ENCODE measurements around the gene ZFAND5. TPM values are rescaled to one million over a fixed set of nuclear protein-coding genes. Genes with fewer than 3 reads are reported as not detected.
A peak's percentile ranks its signal among the peaks of the same experiment; 100 is the strongest.

ZFAND5 gene
- total RNA-seq, 1 donor from 2014 or later, result 215 TPM

- Mint-ChIP-seq H3K4me3 (no peak overlapping the region), H3K4me1 (peaks cover 2% of the 10 kb centered on the region), H3K27ac (no peak overlapping the region), H3K27me3 (ENCODE audit: low read depth) (no peaks in the 10 kb centered on the region), H3K36me3 (no peaks in the 10 kb centered on the region), H3K9me3 (no peaks in the 10 kb centered on the region)
- no peak for TF ChIP-seq CTCF (IDR thresholded peaks at IDR 0.05; ENCODE audit: unreplicated experiment)
- DNase-seq (ENCODE audit: low spot score in 2 of 2, unreplicated experiment in 2 of 2), result no peak
Measured at GRCh38 chr9:72377041-72377440, 12.0 kb upstream of the ZFAND5 start.

- DNase-seq (ENCODE audit: low spot score in 2 of 2, unreplicated experiment in 2 of 2), result no peak
- Mint-ChIP-seq H3K27me3 (ENCODE audit: low read depth) (no peaks in the 10 kb centered on the region), H3K4me1 (peaks cover 11% of the 10 kb centered on the region), H3K36me3 (no peaks in the 10 kb centered on the region), H3K9me3 (no peaks in the 10 kb centered on the region), H3K4me3 (no peak overlapping the region), H3K27ac (peak overlapping the region; percentile 90)
- TF ChIP-seq CTCF (IDR thresholded peaks at IDR 0.05; ENCODE audit: unreplicated experiment), result no peak
Measured at GRCh38 chr9:72371151-72371550, 6.1 kb upstream of the ZFAND5 start.

GRCh38 chr9:72365525-72366256 is 683 bp upstream of the ZFAND5 start:
- Mint-ChIP-seq H3K9me3 (no peaks in the 10 kb centered on the region), H3K4me1 (peaks cover 35% of the 10 kb centered on the region), H3K27ac (peak overlapping the region; percentile 99), H3K4me3 (peak overlapping the region; percentile 94), H3K36me3 (peaks cover 3% of the 10 kb centered on the region), H3K27me3 (ENCODE audit: low read depth) (no peaks in the 10 kb centered on the region)
- DNase-seq (ENCODE audit: low spot score in 2 of 2, unreplicated experiment in 2 of 2), result peak; percentile 34 to 69
- TF ChIP-seq CTCF (IDR thresholded peaks at IDR 0.05; ENCODE audit: unreplicated experiment), result no peak

- DNase-seq (ENCODE audit: low spot score in 2 of 2, unreplicated experiment in 2 of 2), result peak; percentile 21 to 64
- H3K4me3 Mint-ChIP-seq, result peak overlapping the region; percentile 94
- H3K4me1 Mint-ChIP-seq, result peaks cover 50% of the 10 kb centered on the region
- H3K27ac Mint-ChIP-seq, result peak overlapping the region; percentile 96
- H3K27me3 Mint-ChIP-seq (ENCODE audit: low read depth), result no peaks in the 10 kb centered on the region
- TF ChIP-seq CTCF (IDR thresholded peaks at IDR 0.05; ENCODE audit: unreplicated experiment), result no peak
- no peaks in the 10 kb centered on the region for H3K9me3 Mint-ChIP-seq
- H3K36me3 Mint-ChIP-seq, result peaks cover 12% of the 10 kb centered on the region
Measured at GRCh38 chr9:72363908-72364678, 915 bp downstream of the ZFAND5 start.

- Mint-ChIP-seq H3K4me1 (peaks cover 54% of the 10 kb centered on the region), H3K36me3 (peaks cover 18% of the 10 kb centered on the region), H3K4me3 (peak overlapping the region; percentile 94), H3K9me3 (no peaks in the 10 kb centered on the region), H3K27ac (peak overlapping the region; percentile 96), H3K27me3 (ENCODE audit: low read depth) (no peaks in the 10 kb centered on the region)
- no peak for TF ChIP-seq CTCF (IDR thresholded peaks at IDR 0.05; ENCODE audit: unreplicated experiment)
- no peak for DNase-seq (ENCODE audit: low spot score in 2 of 2, unreplicated experiment in 2 of 2)
Measured at GRCh38 chr9:72363236-72363635, 1.8 kb downstream of the ZFAND5 start.

All from mesothelial cell of epicardium (in vitro differentiated cells).